ENCODE measurements around the gene ACSF3. TPM values are rescaled to one million over a fixed set of nuclear protein-coding genes. Genes with fewer than 3 reads are reported as not detected.
"Not testable (repeated sequence)": the region's sequence is repeated elsewhere in the genome, so short reads cannot be mapped to it uniquely, and the experiment has no call there.

ACSF3 gene
- total RNA-seq, 1 experiment from 2014 or later = 10.8 TPM

GRCh38 chr16:89159850-89160354, 66.2 kb downstream of the ACSF3 start:
- no peak for DNase-seq (ENCODE audit: low read depth)

GRCh38 chr16:89160977-89161701, 67.5 kb downstream of the ACSF3 start:
- no peak for DNase-seq (ENCODE audit: low read depth)

GRCh38 chr16:89161763-89162713, 68.4 kb downstream of the ACSF3 start:
- DNase-seq (ENCODE audit: low read depth) = no peak

- DNase-seq (ENCODE audit: low read depth) = no peak
Observed at GRCh38 chr16:89163297-89163696, 69.6 kb downstream of the ACSF3 start.

- no peak for DNase-seq (ENCODE audit: low read depth)
Observed at GRCh38 chr16:89164436-89164835, 70.8 kb downstream of the ACSF3 start.

- no peak for DNase-seq (ENCODE audit: low read depth)
Observed at GRCh38 chr16:89164847-89165680, 71.4 kb downstream of the ACSF3 start.

- DNase-seq (ENCODE audit: low read depth) = not testable (repeated sequence)
Observed at GRCh38 chr16:89165681-89165979, 72.0 kb downstream of the ACSF3 start.

- DNase-seq (ENCODE audit: low read depth) = no peak
Observed at GRCh38 chr16:89166696-89167424, 73.2 kb downstream of the ACSF3 start.

GRCh38 chr16:89167425-89167941, 73.8 kb downstream of the ACSF3 start:
- DNase-seq (ENCODE audit: low read depth) = peak; percentile 69

GRCh38 chr16:89168381-89169189, 74.9 kb downstream of the ACSF3 start:
- no peak for DNase-seq (ENCODE audit: low read depth)

GRCh38 chr16:89169778-89170177, 76.1 kb downstream of the ACSF3 start:
- DNase-seq (ENCODE audit: low read depth) = no peak

- no peak for DNase-seq (ENCODE audit: low read depth)
Observed at GRCh38 chr16:89170346-89171215, 76.9 kb downstream of the ACSF3 start.

- peak; percentile 86 for DNase-seq (ENCODE audit: low read depth)
Observed at GRCh38 chr16:89171216-89172170, 77.8 kb downstream of the ACSF3 start, which contains the start of gene CDH15. Gene CDH15, plus strand, starts transcription at chr16:89171748. Its CDS starts 84 bp downstream, at chr16:89171832.

- DNase-seq (ENCODE audit: low read depth) = no peak
Observed at GRCh38 chr16:89172171-89172527, 78.5 kb downstream of the ACSF3 start.

- DNase-seq (ENCODE audit: low read depth) = peak; percentile 56
Observed at GRCh38 chr16:89172528-89173173, 79.0 kb downstream of the ACSF3 start.

- DNase-seq (ENCODE audit: low read depth) = no peak
Observed at GRCh38 chr16:89173174-89173921, 79.7 kb downstream of the ACSF3 start.

Data from RPMI7951 (cell line).